Measurements from ENCODE around the gene MAML3. TPM values are rescaled to one million over a fixed set of nuclear protein-coding genes. Genes with fewer than 3 reads are reported as not detected.

Gene MAML3
- total RNA-seq, 1 donor from 2014 or later: 8.0 TPM

DNA sequence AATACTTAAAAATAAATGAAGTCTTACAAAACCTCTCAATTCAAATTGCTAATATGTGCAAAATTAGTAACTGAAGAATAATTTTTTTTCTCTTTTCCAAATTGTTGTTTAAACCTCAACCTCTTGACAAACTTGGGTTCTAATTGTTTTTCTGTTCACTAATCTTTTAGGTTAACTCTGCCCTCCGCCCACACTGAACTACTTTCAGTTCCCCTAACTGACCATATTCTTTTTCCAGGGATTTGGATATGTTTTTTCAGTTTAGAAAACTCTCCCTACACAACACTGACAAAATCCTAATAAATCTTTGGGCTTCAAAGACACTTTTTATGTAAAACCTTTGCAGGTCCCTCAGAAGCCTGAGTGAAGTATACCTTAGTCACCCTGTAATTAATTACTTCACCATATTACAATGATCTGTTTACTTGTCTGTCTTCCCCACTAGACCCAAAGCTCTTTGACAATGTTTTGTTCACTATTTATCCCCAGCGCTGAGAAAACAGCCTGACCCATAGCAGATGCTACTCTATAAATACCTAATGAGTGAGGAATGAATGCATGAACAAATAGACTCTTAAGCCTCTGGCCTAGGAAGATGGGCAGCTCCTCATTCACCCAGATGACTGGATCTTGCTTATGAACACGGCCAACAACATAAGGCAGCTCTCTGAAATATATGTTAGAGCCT lies 134.9 kb downstream of the MAML3 start:
- no peak overlapping the region for H3K27ac Mint-ChIP-seq (ENCODE audit: unreplicated experiment)
- H3K4me3 Mint-ChIP-seq (ENCODE audit: unreplicated experiment): no peak overlapping the region
- TF ChIP-seq, protein P1, sequence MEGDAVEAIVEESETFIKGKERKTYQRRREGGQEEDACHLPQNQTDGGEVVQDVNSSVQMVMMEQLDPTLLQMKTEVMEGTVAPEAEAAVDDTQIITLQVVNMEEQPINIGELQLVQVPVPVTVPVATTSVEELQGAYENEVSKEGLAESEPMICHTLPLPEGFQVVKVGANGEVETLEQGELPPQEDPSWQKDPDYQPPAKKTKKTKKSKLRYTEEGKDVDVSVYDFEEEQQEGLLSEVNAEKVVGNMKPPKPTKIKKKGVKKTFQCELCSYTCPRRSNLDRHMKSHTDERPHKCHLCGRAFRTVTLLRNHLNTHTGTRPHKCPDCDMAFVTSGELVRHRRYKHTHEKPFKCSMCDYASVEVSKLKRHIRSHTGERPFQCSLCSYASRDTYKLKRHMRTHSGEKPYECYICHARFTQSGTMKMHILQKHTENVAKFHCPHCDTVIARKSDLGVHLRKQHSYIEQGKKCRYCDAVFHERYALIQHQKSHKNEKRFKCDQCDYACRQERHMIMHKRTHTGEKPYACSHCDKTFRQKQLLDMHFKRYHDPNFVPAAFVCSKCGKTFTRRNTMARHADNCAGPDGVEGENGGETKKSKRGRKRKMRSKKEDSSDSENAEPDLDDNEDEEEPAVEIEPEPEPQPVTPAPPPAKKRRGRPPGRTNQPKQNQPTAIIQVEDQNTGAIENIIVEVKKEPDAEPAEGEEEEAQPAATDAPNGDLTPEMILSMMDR (IDR thresholded peaks at IDR 0.05): no peak
- peaks cover 2% of the 10 kb centered on the region for H3K36me3 Mint-ChIP-seq (ENCODE audit: unreplicated experiment)
- no peak for DNase-seq (ENCODE audit: extremely low spot score, unreplicated experiment)
- peaks cover 3% of the 10 kb centered on the region for H3K9me3 Mint-ChIP-seq (ENCODE audit: unreplicated experiment)
- peaks cover 17% of the 10 kb centered on the region for H3K4me1 Mint-ChIP-seq (ENCODE audit: unreplicated experiment)
- H3K27me3 Mint-ChIP-seq (ENCODE audit: unreplicated experiment): no peaks in the 10 kb centered on the region

DNA sequence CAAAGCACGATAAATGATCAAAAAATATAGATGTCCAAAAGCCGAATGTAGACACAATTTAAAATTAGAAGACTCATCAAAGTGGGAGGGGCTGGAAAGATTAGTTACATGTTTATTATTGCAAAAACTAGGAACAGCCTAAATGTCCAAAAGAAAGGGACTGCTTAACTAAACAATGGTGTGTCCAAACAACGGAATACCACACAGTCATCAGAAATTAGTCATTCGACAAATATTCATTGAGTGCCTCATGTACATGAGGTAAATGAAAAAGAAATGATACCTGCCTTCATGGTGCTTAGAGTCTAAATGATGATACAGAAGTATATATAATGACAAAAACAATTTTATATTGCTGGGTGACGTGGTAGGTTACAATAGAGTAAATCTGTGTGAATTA lies 139.7 kb downstream of the MAML3 start:
- peaks cover 2% of the 10 kb centered on the region for H3K36me3 Mint-ChIP-seq (ENCODE audit: unreplicated experiment)
- H3K27me3 Mint-ChIP-seq (ENCODE audit: unreplicated experiment): no peaks in the 10 kb centered on the region
- no peak for DNase-seq (ENCODE audit: extremely low spot score, unreplicated experiment)
- H3K4me1 Mint-ChIP-seq (ENCODE audit: unreplicated experiment): peaks cover 16% of the 10 kb centered on the region
- no peak overlapping the region for H3K27ac Mint-ChIP-seq (ENCODE audit: unreplicated experiment)
- TF ChIP-seq, protein P1 (IDR thresholded peaks at IDR 0.05): no peak
- no peak overlapping the region for H3K4me3 Mint-ChIP-seq (ENCODE audit: unreplicated experiment)
- peaks cover 3% of the 10 kb centered on the region for H3K9me3 Mint-ChIP-seq (ENCODE audit: unreplicated experiment)

DNA sequence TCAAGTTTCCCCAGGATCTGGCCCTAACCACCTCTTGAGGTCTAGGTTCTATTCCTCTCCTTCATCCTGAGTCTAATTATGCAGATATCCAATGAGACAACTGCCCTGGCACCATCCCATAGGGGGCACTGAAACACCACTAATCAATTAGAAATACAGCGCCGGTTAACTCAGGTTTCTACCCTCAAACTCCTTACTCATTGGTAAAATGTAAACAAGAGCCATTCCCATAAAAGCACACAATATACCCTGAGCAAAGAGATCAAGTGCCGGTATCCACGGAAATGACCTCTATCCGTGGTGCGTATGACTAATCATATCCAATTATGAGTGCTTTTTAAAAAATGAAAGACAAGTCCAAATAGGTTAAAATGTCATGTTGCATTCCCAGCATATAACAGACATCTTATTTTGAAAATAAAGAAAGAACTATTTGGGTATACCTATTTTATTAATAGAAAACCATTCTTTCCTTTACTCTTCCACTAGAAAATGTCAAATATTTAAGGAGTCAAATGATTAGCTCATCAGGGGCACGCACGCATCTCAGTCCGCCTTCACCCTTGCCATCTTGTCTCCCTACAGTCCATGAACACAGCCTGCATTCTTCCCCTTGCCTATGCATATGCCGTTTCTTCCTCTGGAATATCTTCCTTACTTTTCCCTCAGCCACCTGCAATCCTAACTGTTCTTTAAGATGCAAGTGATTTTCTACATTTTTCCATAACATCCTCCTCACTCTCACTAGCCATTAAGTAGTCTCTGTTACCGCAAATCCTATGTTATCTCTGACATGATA lies 141.1 kb downstream of the MAML3 start:
- Mint-ChIP-seq H3K27me3 (ENCODE audit: unreplicated experiment) (no peaks in the 10 kb centered on the region), H3K9me3 (ENCODE audit: unreplicated experiment) (peaks cover 3% of the 10 kb centered on the region), H3K27ac (ENCODE audit: unreplicated experiment) (peak overlapping the region; percentile 87), H3K4me1 (ENCODE audit: unreplicated experiment) (peaks cover 13% of the 10 kb centered on the region), H3K4me3 (ENCODE audit: unreplicated experiment) (peak overlapping the region; percentile 12), H3K36me3 (ENCODE audit: unreplicated experiment) (peaks cover 2% of the 10 kb centered on the region)
- TF ChIP-seq, protein P1 (IDR thresholded peaks at IDR 0.05): peak; percentile 82
- DNase-seq (ENCODE audit: extremely low spot score, unreplicated experiment): peak; percentile 88

DNA sequence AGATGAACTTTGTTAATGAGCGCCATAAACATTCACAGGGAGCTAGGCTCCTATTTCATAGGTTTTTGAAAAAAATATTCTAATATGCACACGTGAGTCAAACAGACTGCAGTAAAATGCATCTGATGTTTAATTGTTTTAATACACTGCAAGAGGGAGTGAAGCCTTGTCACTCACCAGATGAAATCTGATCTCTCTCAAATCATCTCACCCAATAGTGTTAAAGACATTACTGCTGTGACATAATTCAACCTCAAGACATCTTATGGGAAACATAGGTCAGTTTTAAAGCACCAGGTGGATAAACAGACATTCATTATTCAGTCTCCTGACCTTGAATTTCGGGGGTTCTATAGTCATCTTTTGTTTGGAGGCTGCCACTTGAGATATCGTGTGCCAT lies 148.3 kb downstream of the MAML3 start:
- H3K4me1 Mint-ChIP-seq (ENCODE audit: unreplicated experiment): peaks cover 20% of the 10 kb centered on the region
- TF ChIP-seq, protein P1 (IDR thresholded peaks at IDR 0.05): no peak
- no peaks in the 10 kb centered on the region for H3K9me3 Mint-ChIP-seq (ENCODE audit: unreplicated experiment)
- no peak for DNase-seq (ENCODE audit: extremely low spot score, unreplicated experiment)
- no peaks in the 10 kb centered on the region for H3K27me3 Mint-ChIP-seq (ENCODE audit: unreplicated experiment)
- no peak overlapping the region for H3K27ac Mint-ChIP-seq (ENCODE audit: unreplicated experiment)
- H3K36me3 Mint-ChIP-seq (ENCODE audit: unreplicated experiment): no peaks in the 10 kb centered on the region
- H3K4me3 Mint-ChIP-seq (ENCODE audit: unreplicated experiment): no peak overlapping the region
